GM21723 (cell line): ENCODE data around the gene CDH26.

Experiments
- ATAC-seq: cut with Tn5 transposase; IDR thresholded peaks from one replicate; pipeline ENCODE4 v1.9.1; 2021; ENCODE audit warnings: mild to moderate bottlenecking, moderate library complexity; ENCODE audit not compliant: unreplicated experiment

Gene CDH26

GRCh38 chr20:59958123-59958522 is at the start of gene CDH26:
CDH26 (plus strand) TSS chr20:59958423; CDS start chr20:59958727, 304 bp downstream.
- no peak for ATAC-seq

- no peak for ATAC-seq
Observed at GRCh38 chr20:59908855-59909254, 49.4 kb upstream of the CDH26 start.

- ATAC-seq = no peak
Observed at GRCh38 chr20:59911041-59911440, 47.2 kb upstream of the CDH26 start.

GRCh38 chr20:59912609-59913008 is 45.6 kb upstream of the CDH26 start:
- ATAC-seq = no peak

- no peak for ATAC-seq
Observed at GRCh38 chr20:59920944-59921343, 37.3 kb upstream of the CDH26 start.

- no peak for ATAC-seq
Observed at GRCh38 chr20:59923514-59923913, 34.7 kb upstream of the CDH26 start.

- ATAC-seq = no peak
Observed at GRCh38 chr20:59925359-59925758, 32.9 kb upstream of the CDH26 start.

- no peak for ATAC-seq
Observed at GRCh38 chr20:59925899-59926298, 32.3 kb upstream of the CDH26 start.

GRCh38 chr20:59931511-59932312 is 26.5 kb upstream of the CDH26 start:
- ATAC-seq = no peak

GRCh38 chr20:59932616-59933295 is 25.5 kb upstream of the CDH26 start:
- ATAC-seq = no peak

GRCh38 chr20:59933296-59933848 is 24.9 kb upstream of the CDH26 start, which contains the start of gene SYCP2:
SYCP2 (minus strand) TSS chr20:59933637; CDS start chr20:59922413, 11,224 bp downstream.
- ATAC-seq = peak; percentile 36

GRCh38 chr20:59933849-59934585 is 24.2 kb upstream of the CDH26 start:
- peak; percentile 89 for ATAC-seq

- ATAC-seq = no peak
Observed at GRCh38 chr20:59935457-59936185, 22.6 kb upstream of the CDH26 start.

GRCh38 chr20:59936409-59936808 is 21.8 kb upstream of the CDH26 start:
- ATAC-seq = no peak

GRCh38 chr20:59937150-59937549 is 21.1 kb upstream of the CDH26 start:
- ATAC-seq = no peak

- ATAC-seq = no peak
Observed at GRCh38 chr20:59938221-59938620, 20.0 kb upstream of the CDH26 start.

- no peak for ATAC-seq
Observed at GRCh38 chr20:59938696-59939051, 19.5 kb upstream of the CDH26 start.

- peak; percentile 39 for ATAC-seq
Observed at GRCh38 chr20:59939052-59939878, 19.0 kb upstream of the CDH26 start.

- peak; percentile 39 for ATAC-seq
Observed at GRCh38 chr20:59939879-59940128, 18.4 kb upstream of the CDH26 start.
